GM11168 (cell line): ENCODE data around the gene ZNHIT3.
"Not testable (repeated sequence)": the region's sequence is repeated elsewhere in the genome, so short reads cannot be mapped to it uniquely, and the experiment has no call there.

Source experiments
- in situ Hi-C: fragments of 300-500 bp; cut with MboI; formaldehyde crosslinking; loops from one replicate; pipeline ENCODE4 v1.12.0; 2022; ENCODE audit warnings: low sequenced_read_pairs; ENCODE audit not compliant: unreplicated experiment

The ZNHIT3 gene

DNA sequence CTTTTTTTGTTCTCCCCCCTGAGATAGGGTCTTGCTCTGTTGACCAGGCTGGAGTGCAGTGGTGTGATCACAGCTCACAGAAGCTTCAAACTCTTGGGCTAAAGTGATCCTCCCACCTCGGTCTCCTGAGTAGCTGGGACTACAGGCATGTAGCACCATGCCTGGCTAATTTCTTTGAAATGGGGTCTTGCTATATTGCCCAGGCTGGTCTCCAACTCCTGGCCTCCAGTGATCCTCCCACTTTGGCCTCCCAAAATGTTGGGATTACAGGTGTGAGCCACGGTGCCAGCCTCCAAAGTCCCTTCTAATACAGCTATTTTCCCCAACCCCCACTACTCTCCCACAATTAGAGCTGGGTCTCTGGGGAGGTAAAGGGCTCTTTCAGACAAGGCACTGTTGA, 22.0 kb downstream of the ZNHIT3 start:
- in situ Hi-C loops = not testable (repeated sequence)

DNA sequence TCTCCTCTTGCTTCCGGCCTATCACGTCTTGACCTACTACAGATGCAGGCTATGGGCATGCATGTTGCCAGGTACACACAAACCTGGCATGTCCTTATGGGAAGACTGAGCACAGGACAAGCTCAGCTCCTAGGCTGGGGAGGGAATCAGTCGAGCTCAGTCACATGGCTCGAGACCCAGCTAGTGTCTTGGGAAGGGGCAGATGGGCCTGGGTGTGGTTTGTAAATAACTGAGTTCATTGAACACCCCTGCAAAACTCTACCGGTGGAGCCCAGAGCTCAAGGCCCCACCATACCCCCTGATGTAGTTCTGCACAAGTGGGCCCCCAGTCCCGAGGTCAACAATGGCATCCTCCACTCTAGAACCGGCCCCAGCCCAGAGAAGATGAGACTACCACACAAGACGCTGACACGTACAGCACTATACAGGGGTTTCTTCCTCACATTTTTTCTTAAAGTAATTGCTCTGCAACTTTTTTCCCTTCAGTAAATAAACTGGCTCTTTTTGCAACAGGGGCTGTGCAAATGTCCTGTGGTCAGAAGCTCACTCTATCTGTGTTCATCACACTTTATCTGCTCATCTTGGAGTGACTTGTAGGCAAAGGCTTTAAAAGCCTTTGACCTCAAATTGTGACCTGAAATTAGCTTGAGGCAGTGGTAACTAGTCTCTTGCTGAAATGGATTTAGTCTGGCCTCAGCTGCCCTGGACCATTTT, 22.9 kb downstream of the ZNHIT3 start:
- in situ Hi-C loops = no loop called here

DNA sequence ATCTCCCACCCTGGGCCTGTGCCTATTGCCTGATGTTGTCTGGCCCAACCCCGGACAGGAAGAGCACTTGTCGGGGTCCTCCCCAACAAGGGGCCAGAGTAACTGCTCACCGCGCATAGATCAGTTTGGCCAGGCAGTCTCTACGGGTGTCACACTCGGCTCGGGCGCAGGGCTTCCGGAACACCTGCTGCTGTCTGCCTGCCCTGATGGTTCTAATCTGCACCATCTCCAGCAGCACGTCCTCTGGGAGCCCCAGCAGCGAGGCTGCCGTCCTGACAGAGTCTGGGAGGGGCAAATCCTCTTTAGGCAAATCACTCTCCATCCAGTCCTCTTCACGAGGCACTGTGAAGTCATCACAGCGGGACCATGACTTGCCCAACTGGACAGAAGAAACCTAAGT, 24.2 kb downstream of the ZNHIT3 start:
- in situ Hi-C loops = no loop called here

DNA sequence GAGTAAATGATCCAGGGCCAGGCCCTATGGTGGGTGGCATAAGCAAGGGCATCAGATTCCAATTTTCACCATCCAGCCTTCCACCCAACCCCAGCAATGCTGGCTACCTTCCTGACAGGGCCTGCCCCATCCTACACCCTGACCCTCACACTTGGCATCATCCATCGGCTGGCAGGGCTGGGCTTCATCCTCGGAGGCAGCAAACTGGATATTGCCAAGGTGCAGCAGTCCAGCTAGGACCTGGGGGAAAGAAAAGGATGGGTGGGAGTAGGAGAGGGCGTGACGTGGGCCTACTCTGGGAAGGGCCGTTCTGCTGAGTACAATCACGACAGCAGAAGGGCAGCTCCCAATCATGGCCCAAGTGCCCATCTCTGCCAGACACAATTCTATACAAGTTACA, 24.7 kb downstream of the ZNHIT3 start:
- in situ Hi-C loops = no loop called here

DNA sequence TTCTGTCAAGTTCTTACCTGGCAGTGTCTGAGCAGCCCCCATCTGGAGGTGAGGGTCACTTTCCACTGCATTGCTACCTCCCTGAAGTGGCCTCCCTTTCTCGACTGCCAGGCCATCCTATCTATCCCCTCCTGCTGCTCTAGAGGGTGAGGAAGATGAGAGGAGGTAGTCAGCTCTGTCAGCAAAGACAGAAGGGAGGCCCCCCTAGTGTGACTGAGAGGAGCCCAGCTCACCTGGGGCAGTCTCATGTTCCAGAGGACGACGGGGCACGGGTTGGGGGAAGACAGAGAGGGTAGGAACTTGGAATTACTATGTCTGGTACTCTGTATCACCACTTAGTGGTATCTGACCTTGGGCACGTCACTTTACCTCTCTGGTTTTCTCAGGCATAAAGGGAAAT, 26.2 kb downstream of the ZNHIT3 start:
- in situ Hi-C loops = no loop called here

DNA sequence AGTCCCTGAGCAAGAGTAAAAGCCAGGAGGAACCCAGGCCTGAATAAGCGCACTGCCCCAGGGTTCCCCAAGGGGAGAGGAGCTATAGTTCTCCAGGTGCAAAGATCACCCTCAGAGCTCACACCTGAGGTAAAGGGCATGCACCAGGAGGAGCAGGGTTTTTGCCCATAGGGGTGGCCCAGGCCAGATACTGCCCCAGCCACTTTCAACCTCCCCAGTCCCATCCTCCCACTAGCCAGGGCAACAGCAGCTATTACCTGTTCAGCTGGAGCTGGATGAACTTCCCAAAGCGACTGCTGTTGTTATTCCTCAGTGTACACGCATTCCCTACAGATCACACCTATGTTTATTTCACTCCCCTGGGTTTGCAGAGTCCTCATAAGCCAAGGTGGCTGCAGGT, 28.4 kb downstream of the ZNHIT3 start:
- in situ Hi-C loops = no loop called here

DNA sequence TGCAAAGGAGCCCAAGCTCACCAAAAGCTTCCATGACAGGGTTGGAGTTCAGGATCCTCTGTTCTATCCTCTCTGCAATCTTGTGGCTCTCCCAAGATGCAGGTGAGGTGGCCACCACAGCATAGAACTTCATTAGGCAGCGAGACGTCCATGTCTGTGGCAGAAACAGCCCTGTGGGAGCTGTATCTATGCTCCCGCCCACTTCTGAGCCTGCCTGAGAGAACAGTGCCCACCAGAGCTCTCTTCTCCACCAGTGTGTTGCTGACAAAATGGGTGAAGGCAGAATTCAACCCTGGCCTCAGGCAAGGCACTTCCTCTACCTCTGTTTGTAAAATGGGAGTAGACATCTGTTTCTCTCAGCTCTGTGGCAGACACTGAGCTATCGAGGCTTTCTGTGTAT, 29.4 kb downstream of the ZNHIT3 start:
- in situ Hi-C loops = no loop called here

DNA sequence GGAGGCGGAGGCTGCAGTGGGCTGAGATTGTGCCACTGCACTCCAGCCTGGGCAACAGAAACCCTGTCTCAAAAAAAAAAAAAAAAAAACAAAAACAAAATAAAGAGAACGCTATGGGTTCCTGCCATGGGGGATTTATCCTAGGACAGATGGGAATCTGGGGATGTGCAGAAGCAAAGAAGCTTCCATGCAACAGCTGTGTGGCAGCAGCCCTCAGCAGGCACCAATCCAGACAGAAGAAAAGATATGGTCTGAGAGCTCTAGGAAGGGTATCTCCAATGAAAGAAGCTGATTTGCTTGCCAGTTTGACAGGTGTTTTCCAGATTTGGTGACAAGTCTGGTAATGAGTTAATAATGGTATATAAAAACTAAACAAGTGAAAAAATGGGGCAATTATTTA, 36.6 kb downstream of the ZNHIT3 start:
- in situ Hi-C loops = no loop called here

DNA sequence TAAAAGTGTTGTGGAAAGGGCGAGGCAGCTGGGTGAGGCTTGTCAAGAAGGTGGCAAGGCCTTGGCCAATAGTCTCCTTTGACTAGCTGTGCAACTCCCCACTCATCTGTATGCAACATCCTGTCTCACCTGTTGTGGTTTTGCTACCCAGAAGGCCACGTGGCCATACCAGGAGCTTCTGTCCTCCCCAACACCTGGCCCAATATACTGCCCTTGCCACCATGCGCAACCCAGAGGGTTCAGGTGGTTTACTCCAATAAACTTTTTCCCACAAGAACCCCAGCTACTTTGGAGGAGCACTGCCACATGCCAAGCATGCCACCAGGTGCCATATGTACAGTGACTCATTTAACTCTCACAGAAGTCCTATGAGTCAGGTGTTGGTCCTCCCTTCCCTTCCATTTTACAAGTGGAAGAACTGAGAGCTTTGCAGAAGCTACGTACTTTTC, 38.0 kb downstream of the ZNHIT3 start:
- in situ Hi-C loops = no loop called here

DNA sequence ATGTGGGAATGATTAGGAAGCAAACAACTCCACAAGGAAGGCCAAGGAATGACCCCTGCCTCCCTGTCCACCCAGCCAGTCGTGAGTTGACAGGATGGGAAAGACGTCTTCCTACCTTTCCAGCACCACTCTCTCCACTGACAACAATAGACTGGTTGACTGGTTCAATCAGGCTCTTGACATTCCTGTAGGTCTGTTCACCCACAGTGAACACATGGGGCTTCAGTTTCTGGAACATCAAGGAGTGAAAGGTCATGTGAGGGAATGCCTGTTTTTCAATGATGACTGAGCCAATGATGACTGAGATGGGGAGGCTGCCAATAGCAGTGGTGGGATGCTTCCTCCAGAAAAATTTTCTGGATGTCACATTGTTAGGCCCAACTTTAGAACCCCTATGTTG, 38.6 kb downstream of the ZNHIT3 start:
- in situ Hi-C loops = no loop called here

DNA sequence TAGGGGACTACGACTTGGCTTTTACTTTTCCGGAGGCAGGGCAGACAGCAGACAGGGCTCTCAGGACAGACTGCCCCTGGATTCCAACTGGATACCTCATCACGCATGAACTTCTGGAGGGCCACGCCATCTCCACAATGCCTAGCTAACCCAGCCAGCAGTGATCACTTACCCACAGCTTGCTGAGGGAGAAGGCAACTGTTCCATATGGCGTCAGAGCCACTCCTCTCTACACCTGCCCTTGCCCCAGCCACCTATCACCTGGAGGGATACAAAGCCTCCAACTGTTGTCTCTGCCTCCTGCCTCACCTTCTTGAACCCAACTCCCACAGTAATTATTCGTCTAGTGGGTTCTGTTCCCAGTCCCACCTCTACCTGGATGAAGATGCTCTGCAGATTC, 39.4 kb downstream of the ZNHIT3 start:
- in situ Hi-C loops = no loop called here

DNA sequence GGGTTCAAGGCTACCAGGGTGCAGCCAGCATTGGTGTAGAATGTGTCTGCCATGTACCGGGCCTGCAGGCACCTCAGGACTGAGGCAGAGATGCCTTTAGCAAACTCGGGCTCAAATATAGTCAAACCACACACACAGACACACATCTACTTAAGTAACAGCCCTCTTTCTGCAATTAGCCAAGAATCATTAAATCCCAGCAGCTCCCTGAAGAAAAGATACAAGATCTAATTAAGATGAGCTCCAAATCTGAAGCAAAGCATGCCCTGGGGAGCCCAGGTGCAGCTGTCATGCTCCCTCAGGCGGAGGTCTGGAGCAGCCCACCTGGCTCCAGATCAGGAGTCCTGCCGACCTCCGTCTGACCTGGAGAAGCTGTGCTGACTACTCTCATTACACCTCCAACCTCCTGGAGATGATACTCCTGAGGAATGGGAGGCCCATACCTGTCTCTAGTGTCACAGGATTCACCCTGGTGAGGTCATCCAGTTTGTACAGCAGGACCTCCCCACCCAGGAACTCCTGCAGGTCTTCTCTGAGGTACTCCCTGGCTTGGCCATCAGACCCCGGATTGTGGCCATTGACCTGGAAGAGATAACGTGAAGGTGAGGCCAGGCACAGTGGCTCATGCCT, 41.3 kb downstream of the ZNHIT3 start:
- in situ Hi-C loops = no loop called here

DNA sequence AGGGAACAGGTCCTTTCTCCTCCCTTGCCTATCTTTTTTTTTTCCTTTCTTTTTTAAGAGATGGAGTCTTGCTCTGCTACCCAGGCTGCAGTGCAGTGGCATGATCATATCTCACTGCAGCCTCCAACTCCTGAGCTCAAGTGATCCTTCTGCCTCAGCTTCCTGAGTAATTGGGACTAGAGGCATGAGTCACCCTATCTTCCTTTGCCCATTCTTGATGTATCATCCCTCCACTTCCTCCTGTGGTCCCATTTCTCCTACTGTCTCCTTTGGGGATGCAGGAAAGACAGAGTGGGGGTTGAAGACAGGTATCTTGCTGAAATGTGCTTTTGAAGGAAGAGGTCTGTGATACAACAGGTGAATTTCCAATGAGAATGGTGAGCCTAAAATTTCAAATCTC, 42.6 kb downstream of the ZNHIT3 start:
- in situ Hi-C loops = no loop called here

DNA sequence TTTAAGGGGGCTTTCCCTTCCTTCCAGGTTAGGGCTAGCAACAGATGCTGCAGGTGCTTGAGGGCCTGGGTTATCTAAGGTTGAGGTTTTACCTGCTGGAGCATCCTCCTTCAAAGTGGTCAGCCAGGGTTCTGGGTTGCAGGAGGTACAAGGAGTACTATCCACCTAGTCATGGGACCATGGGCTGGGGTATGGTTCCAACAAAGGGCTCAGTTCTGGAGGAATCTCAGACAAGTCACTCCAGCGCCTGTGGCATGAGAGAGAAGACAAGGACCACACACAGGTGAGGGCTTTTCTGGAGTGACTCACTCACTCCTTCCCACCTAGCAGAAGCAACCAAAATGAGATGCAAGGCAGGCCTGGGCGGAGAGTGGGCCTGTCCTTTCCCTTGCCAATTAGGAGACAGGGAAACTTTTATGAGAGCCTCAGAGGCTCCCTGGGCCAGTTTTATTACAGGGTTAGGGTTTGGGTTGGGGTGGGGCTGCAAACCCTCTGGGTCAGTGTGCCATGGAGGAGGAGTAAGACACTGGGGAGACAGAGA, 46.0 kb downstream of the ZNHIT3 start:
- in situ Hi-C loops = no loop called here

DNA sequence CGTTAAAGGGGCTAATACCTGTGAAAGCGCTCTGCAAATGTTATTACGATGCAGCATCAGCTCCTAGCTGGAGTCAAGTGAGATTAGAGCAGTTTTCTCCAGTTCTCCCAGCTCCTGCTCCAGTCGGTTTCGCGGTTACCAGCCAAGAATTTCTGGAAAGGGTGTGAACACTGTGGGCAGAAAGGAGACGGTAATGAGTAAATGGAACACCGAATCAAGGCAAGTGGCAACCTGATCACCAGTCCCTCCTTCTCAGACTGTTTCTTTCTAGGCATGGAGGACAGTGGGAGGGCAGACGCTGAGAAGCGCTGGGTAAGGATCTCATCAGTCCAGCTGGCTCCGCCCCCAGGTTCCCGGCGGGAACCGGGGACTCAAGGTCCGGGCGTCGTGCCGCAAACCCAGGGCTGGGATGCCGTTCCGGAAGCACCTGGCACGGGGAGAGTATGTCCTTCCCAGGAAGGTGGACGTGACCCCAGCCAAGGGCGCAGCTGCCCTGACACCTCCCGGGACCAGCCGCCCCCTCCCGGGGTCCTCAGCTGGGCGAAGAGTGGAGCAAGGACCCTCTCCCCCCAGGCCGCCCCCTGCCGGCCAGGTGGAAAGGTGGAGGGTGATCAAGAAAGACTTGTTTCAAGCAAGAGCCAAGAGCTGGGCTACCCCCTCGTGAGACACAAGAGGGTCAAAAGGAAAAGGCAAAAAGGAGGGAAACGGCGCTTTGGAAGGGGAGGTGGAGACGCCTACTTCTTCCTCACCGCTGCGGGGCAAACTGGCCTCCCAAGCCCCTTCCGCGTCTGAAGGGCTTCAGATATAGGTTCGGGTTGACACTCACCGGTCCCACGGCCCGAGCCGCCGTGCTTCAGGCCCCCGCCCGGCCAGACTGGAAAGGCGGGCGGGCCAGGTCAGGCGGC, 47.7 kb downstream of the ZNHIT3 start:
- in situ Hi-C loops = no loop called here

DNA sequence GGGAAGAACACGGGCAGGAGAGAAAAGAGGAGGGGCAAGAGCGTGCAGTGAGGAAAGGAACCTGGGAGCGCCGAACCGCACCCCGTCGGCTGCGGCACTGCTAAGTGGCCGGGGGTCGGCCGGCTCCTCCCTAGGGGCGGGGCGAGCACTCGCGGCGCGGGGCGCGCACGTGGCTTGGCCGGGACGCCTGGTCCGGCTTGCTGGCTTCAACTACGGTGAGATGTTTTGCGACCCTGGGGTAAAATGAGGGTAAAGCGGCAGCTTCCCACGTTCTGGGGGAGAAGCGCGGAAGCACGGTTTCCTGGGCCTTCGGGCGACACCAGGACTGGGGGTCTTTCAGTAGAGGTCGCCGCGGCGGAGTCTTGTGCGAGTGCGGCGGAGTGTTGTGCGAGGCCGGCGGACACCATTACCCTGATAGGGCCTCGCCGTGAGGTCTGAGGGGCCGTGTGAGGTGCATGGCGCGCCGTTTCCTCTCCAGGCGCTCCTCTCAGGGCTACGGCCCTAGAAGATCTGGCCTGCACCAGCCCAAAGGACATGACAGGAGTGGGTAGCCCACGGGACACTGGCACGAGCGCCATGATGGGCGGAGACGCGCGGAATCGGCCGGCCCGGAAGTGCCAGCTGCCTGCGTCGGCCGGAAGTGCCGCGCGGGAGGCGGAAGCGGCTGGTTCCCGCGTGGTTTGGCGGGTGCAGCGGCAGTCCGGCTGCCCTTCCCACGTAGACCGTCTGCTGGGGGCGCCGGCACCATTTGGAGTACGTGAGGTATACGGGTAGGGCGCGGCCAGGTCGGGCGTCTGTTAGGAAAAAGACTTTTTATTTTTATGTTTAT, 48.6 kb downstream of the ZNHIT3 start, which contains the start of the genes MYO19 and PIGW:
MYO19 (minus strand) TSS at position 29 of the 829 bp plus-strand sequence. CDS start 2,330 bp downstream, outside the sequence.
PIGW (plus strand) TSS at position 148 of the 829 bp plus-strand sequence. CDS start 2,115 bp downstream, outside the sequence.
- in situ Hi-C loops = no loop called here

DNA sequence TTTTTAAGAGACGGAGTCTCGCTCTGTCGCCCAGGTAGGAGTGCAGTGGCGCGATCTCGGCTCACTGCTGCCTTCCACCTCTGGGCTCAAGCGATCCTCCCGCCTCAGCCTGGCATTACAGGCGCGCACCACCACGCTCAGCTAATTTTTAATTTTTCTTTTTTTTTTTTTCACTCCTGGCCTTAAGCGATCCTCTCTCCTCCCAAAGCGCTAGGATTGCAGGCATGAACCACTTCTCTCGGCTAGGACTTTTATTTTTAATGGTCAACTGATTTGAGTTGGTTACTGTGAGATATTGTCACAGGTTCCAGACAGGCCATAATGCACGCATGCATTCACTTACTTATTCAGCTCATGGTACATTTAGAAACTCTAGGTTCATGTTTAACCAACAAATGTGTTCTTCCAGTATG, 49.2 kb downstream of the ZNHIT3 start:
- in situ Hi-C loops = no loop called here

DNA sequence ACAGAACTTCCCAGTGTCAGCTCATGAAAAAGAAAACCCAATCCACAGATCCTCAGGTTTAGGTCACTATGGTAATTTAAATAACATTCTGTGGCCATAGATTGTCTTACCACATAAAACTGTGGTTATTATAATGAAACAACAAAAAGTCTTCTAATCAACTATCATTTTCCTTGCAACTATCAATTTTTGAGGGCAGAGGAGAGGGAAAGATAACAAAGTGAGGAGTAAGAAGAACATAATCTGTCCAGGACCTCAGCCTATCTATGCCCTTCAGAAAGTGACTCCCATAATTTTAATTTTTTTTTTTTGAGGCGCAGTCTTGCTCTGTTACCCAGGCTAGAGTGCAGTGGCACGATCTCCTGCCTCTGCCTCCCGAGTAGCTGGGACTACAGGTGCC, 54.2 kb downstream of the ZNHIT3 start:
- in situ Hi-C loops = no loop called here

DNA sequence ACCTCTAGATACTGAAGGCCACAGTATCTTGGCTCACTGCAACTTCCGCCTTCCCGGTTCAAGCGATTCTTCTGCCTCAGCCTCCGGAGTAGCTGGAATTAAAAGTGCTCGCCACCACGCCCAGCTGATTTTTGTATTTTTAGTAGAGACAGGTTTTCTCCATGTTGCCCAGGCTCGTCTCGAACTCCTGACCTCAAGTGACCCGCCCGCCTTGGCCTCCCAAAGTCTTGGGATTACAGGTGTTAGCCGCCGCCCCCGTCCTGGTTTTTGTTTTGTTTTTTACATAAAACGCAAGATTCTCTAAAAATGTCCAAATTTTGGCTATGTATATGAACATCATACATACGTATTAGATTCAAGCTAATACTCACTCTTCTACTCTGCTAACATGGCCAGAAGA, 56.3 kb downstream of the ZNHIT3 start:
- in situ Hi-C loops = no loop called here

DNA sequence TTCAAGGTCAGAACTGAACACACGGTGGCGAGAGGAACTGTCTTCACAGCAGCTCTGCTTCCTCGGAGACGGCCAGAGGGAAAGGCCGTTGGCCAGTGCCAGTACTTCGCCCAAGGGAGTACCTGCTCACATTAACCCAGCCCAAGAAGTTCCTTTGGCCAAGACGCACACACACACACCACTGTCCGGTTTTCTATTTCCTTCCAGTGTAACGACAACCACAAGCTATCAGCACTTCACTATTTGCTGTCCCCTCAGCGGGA, 57.5 kb downstream of the ZNHIT3 start:
- in situ Hi-C loops = no loop called here
